Stomach smooth muscle (tissue), 2 donors: ENCODE measurements around the gene HS2ST1.

ENCODE experiments used
- H3K27ac ChIP-seq: one replicate; pipeline ENCODE4 v1.7.0; 2013; ENCODE audit warnings: mild to moderate bottlenecking, low read length, inconsistent platforms
- H3K27me3 ChIP-seq, 2 donors: one replicate each; pipeline ENCODE4 v1.7.0; 2013; ENCODE audit warnings: low read length in 2 of 2; ENCODE audit not compliant: insufficient read depth in 2 of 2, control insufficient read depth in 1 of 2
- H3K36me3 ChIP-seq, 2 donors: one replicate each; pipeline ENCODE4 v1.7.0; 2013; ENCODE audit warnings: low read length in 2 of 2; ENCODE audit not compliant: control insufficient read depth in 2 of 2, insufficient read depth in 2 of 2
- H3K4me1 ChIP-seq: one replicate; pipeline ENCODE4 v1.7.0; 2013; ENCODE audit warnings: low read length; ENCODE audit not compliant: control insufficient read depth, insufficient read depth
- H3K4me3 ChIP-seq, 2 donors: one replicate each; pipeline ENCODE4 v1.7.0; 2013; ENCODE audit warnings: low read length in 2 of 2
- H3K9ac ChIP-seq, 2 donors: one replicate each; pipeline ENCODE4 v1.7.0; 2013; ENCODE audit warnings: low read length in 2 of 2, mild to moderate bottlenecking in 1 of 2
- H3K9me3 ChIP-seq, 2 donors: one replicate each; pipeline ENCODE4 v1.7.0; 2013; ENCODE audit warnings: low read length in 2 of 2; ENCODE audit not compliant: control insufficient read depth in 2 of 2
- donor health status: healthy.
- donor health status: Pancreatic carcinoma.

HS2ST1 gene

GRCh38 chr1:87134625-87135328 lies 220.3 kb downstream of the HS2ST1 start:
- Histone ChIP-seq H3K27ac (no peak overlapping the region), H3K9ac (no peak overlapping the region), H3K4me3 (no peak overlapping the region)

GRCh38 chr1:87135329-87135712 lies 220.9 kb downstream of the HS2ST1 start:
- H3K36me3 ChIP-seq: no peaks in the 10 kb centered on the region
- H3K27ac ChIP-seq: no peak overlapping the region
- no peaks in the 10 kb centered on the region for H3K27me3 ChIP-seq
- no peaks in the 10 kb centered on the region for H3K9me3 ChIP-seq
- H3K4me1 ChIP-seq: peaks cover 12% of the 10 kb centered on the region
- H3K4me3 ChIP-seq: no peak overlapping the region
- no peak overlapping the region for H3K9ac ChIP-seq

More at GRCh38 chr1:87134625-87135328, 220.3 kb downstream of the HS2ST1 start:
- Histone ChIP-seq H3K27me3 (no peaks in the 10 kb centered on the region), H3K4me1 (peaks cover 12% of the 10 kb centered on the region), H3K9me3 (no peaks in the 10 kb centered on the region), H3K36me3 (no peaks in the 10 kb centered on the region)

GRCh38 chr1:87136607-87137341 lies 222.3 kb downstream of the HS2ST1 start:
- H3K27ac ChIP-seq: no peak overlapping the region
- H3K4me1 ChIP-seq: peaks cover 6% of the 10 kb centered on the region
- H3K27me3 ChIP-seq: no peaks in the 10 kb centered on the region
- no peaks in the 10 kb centered on the region for H3K36me3 ChIP-seq
- no peak overlapping the region for H3K4me3 ChIP-seq
- H3K9ac ChIP-seq: no peak overlapping the region
- H3K9me3 ChIP-seq: no peaks in the 10 kb centered on the region

GRCh38 chr1:87137342-87137739 lies 222.9 kb downstream of the HS2ST1 start:
- no peak overlapping the region for H3K9ac ChIP-seq
- peaks cover 3% of the 10 kb centered on the region for H3K4me1 ChIP-seq
- no peaks in the 10 kb centered on the region for H3K9me3 ChIP-seq
- no peak overlapping the region for H3K27ac ChIP-seq
- H3K4me3 ChIP-seq: no peak overlapping the region
- no peaks in the 10 kb centered on the region for H3K36me3 ChIP-seq
- H3K27me3 ChIP-seq: no peaks in the 10 kb centered on the region

GRCh38 chr1:87140831-87141540 lies 226.6 kb downstream of the HS2ST1 start:
- Histone ChIP-seq H3K4me3 (no peak overlapping the region), H3K9ac (no peak overlapping the region), H3K9me3 (no peaks in the 10 kb centered on the region), H3K4me1 (no peaks in the 10 kb centered on the region), H3K27me3 (no peaks in the 10 kb centered on the region), H3K27ac (no peak overlapping the region), H3K36me3 (no peaks in the 10 kb centered on the region)

GRCh38 chr1:87141556-87141955 lies 227.1 kb downstream of the HS2ST1 start:
- Histone ChIP-seq H3K9me3 (no peaks in the 10 kb centered on the region), H3K27ac (no peak overlapping the region), H3K36me3 (no peaks in the 10 kb centered on the region), H3K4me3 (no peak overlapping the region), H3K27me3 (no peaks in the 10 kb centered on the region), H3K9ac (no peak overlapping the region), H3K4me1 (no peaks in the 10 kb centered on the region)

- Histone ChIP-seq H3K27me3 (no peaks in the 10 kb centered on the region), H3K9me3 (no peaks in the 10 kb centered on the region), H3K36me3 (no peaks in the 10 kb centered on the region), H3K9ac (no peak overlapping the region), H3K4me1 (peaks cover 6% of the 10 kb centered on the region), H3K27ac (no peak overlapping the region), H3K4me3 (no peak overlapping the region)
Observed at GRCh38 chr1:87143413-87144135, 229.1 kb downstream of the HS2ST1 start.

GRCh38 chr1:87144316-87144895 lies 230.0 kb downstream of the HS2ST1 start:
- H3K9ac ChIP-seq: no peak overlapping the region
- no peaks in the 10 kb centered on the region for H3K27me3 ChIP-seq
- H3K9me3 ChIP-seq: no peaks in the 10 kb centered on the region
- H3K4me3 ChIP-seq: no peak overlapping the region
- H3K4me1 ChIP-seq: peaks cover 14% of the 10 kb centered on the region
- no peak overlapping the region for H3K27ac ChIP-seq
- no peaks in the 10 kb centered on the region for H3K36me3 ChIP-seq

- H3K9ac ChIP-seq: no peak overlapping the region
- H3K4me3 ChIP-seq: no peak overlapping the region
- H3K27me3 ChIP-seq: no peaks in the 10 kb centered on the region
- H3K36me3 ChIP-seq: no peaks in the 10 kb centered on the region
- H3K9me3 ChIP-seq: no peaks in the 10 kb centered on the region
- H3K4me1 ChIP-seq: peaks cover 19% of the 10 kb centered on the region
- no peak overlapping the region for H3K27ac ChIP-seq
Observed at GRCh38 chr1:87144981-87145380, 230.5 kb downstream of the HS2ST1 start.

- H3K27me3 ChIP-seq: no peaks in the 10 kb centered on the region
- H3K27ac ChIP-seq: no peak overlapping the region
- H3K9me3 ChIP-seq: no peaks in the 10 kb centered on the region
- H3K36me3 ChIP-seq: no peaks in the 10 kb centered on the region
- no peak overlapping the region for H3K9ac ChIP-seq
- no peak overlapping the region for H3K4me3 ChIP-seq
- peaks cover 27% of the 10 kb centered on the region for H3K4me1 ChIP-seq
Observed at GRCh38 chr1:87146538-87146937, 232.1 kb downstream of the HS2ST1 start.
